T-helper 17 cell (primary cell): Measurements from ENCODE around the gene CFAP299. TPM values are rescaled to one million over a fixed set of nuclear protein-coding genes. Genes with fewer than 3 reads are reported as not detected.

Source experiments
- ATAC-seq: fragments of 150-1000 bp; cut with Tn5 transposase; 2 replicates; pipeline ENCODE4 v1.10.0; 2021; ENCODE audit warnings: mild to moderate bottlenecking, moderate library complexity
- DNase-seq, 3 donors: peaks; one replicate each; pipeline versions ENCODE4 v3.0.0 to v3.0.0-alpha.2; 2020 to 2021
- H3K9me3 ChIP-seq: one replicate; pipeline ENCODE4 v1.7.0; 2013; ENCODE audit warnings: low read length, mild to moderate bottlenecking; ENCODE audit not compliant: control insufficient read depth, poor library complexity, severe bottlenecking
- H3K27ac Mint-ChIP-seq: one replicate; pipeline ENCODE4 v1.8.0; 2022; ENCODE audit warnings: mild to moderate bottlenecking, moderate library complexity, mixed read lengths
- H3K27me3 Mint-ChIP-seq: one replicate; pipeline ENCODE4 v1.8.0; 2022; ENCODE audit warnings: mixed read lengths
- H3K36me3 Mint-ChIP-seq: one replicate; pipeline ENCODE4 v1.8.0; 2022; ENCODE audit warnings: low read depth, mixed read lengths
- H3K4me1 Mint-ChIP-seq: one replicate; pipeline ENCODE4 v1.8.0; 2022; ENCODE audit warnings: mild to moderate bottlenecking, mixed read lengths
- H3K4me3 Mint-ChIP-seq: one replicate; pipeline ENCODE4 v1.8.0; 2022; ENCODE audit warnings: mild to moderate bottlenecking, moderate library complexity, mixed read lengths
- total RNA-seq, 4 donors: library from RNA in 2 of 4; stranded (reverse) in 2 of 4; gene quantifications; one replicate each; pipeline ENCODE4 v1.2.3 and lab custom pipeline; 2022 to 2026

The CFAP299 gene
- total RNA-seq, 2 donors from 2014 or later = not detected

DNA sequence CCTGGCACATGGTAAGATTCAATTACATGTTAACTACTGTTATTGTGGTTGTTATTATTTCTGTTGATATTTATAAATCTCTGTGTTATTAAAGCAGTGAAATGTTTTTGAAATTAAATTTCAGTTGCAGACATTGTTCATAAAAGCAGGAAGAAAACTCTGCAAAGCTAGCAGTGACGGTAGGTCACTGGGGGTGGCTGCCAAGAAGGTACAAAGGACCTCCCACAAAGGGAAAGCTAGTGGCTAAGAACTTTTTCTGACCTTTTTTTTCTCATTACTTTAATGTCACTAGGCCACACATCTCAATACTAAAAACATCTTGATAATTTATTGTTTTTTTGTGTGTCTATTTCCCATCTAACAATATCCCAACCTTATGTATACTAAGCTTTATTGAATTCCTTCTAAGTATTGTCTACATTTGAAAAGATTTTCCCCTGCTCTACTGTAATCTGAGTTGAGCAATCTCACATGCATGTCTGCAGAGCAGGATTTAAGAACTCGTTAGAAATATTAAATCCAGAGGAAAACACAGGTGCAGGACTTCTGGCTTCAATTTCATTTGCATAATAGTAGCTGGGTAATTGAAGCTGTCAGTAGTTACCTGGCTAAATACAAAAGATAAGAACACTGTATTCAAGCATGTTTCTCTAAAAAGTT lies 197.3 kb downstream of the CFAP299 start:
- Mint-ChIP-seq H3K27ac (no peak overlapping the region), H3K4me1 (peaks cover 6% of the 10 kb centered on the region), H3K4me3 (no peak overlapping the region), H3K27me3 (peaks cover 16% of the 10 kb centered on the region), H3K36me3 (peaks cover 2% of the 10 kb centered on the region)
- DNase-seq = no peak
- no peaks in the 10 kb centered on the region for H3K9me3 ChIP-seq
- ATAC-seq = no peak

- no peak overlapping the region for H3K27ac Mint-ChIP-seq
- no peak overlapping the region for H3K4me3 Mint-ChIP-seq
- ATAC-seq (no peak), DNase-seq (no peak)
- H3K9me3 ChIP-seq = no peaks in the 10 kb centered on the region
- H3K27me3 Mint-ChIP-seq = peaks cover 12% of the 10 kb centered on the region
- H3K4me1 Mint-ChIP-seq = peaks cover 14% of the 10 kb centered on the region
- peaks cover 2% of the 10 kb centered on the region for H3K36me3 Mint-ChIP-seq
Observed at GRCh38 chr4:80535551-80535950, 200.0 kb downstream of the CFAP299 start.

- no peak for DNase-seq
- peaks cover 17% of the 10 kb centered on the region for H3K27me3 Mint-ChIP-seq
- H3K36me3 Mint-ChIP-seq = peaks cover 5% of the 10 kb centered on the region
- H3K9me3 ChIP-seq = no peaks in the 10 kb centered on the region
- no peak overlapping the region for H3K27ac Mint-ChIP-seq
- H3K4me1 Mint-ChIP-seq = peaks cover 14% of the 10 kb centered on the region
- ATAC-seq = no peak
- no peak overlapping the region for H3K4me3 Mint-ChIP-seq
Observed at GRCh38 chr4:80538276-80538926, 202.9 kb downstream of the CFAP299 start.

DNA sequence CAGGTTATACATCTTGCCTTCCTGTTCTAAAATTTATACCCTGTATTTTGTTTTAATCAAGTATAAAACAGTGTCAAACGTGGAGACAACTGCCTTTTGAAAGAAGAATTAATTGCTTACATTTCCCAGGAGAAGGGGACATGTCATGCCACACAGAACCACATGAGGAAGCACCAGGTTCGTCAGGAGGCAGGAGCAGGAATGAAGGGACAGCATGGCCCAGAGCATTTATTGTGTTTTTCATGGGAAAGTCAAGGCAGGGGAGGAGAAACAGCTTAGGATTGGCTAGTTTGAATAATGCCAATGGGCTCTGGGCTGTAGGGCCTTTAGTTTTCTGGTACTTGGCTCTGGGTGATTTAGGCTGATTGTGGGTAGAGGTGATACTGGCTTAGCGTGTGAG lies 203.7 kb downstream of the CFAP299 start:
- ATAC-seq = no peak
- Mint-ChIP-seq H3K4me3 (no peak overlapping the region), H3K4me1 (peaks cover 14% of the 10 kb centered on the region), H3K27ac (no peak overlapping the region), H3K36me3 (peaks cover 5% of the 10 kb centered on the region), H3K27me3 (peaks cover 22% of the 10 kb centered on the region)
- no peak for DNase-seq
- H3K9me3 ChIP-seq = no peaks in the 10 kb centered on the region

- DNase-seq = no peak
- Mint-ChIP-seq H3K27me3 (peaks cover 22% of the 10 kb centered on the region), H3K27ac (peak overlapping the region; percentile 37), H3K4me1 (peaks cover 14% of the 10 kb centered on the region), H3K36me3 (peaks cover 7% of the 10 kb centered on the region), H3K4me3 (no peak overlapping the region)
- no peaks in the 10 kb centered on the region for H3K9me3 ChIP-seq
- no peak for ATAC-seq
Observed at GRCh38 chr4:80540349-80540748, 204.8 kb downstream of the CFAP299 start.

- H3K4me1 Mint-ChIP-seq = peaks cover 14% of the 10 kb centered on the region
- ATAC-seq (peak; percentile 76), DNase-seq (no peak)
- peaks cover 7% of the 10 kb centered on the region for H3K36me3 Mint-ChIP-seq
- H3K27me3 Mint-ChIP-seq = peaks cover 22% of the 10 kb centered on the region
- H3K9me3 ChIP-seq = no peaks in the 10 kb centered on the region
- H3K4me3 Mint-ChIP-seq = peak overlapping the region; percentile 41
- H3K27ac Mint-ChIP-seq = peak overlapping the region; percentile 37
Observed at GRCh38 chr4:80540785-80541469, 205.4 kb downstream of the CFAP299 start.

GRCh38 chr4:80542747-80543146 lies 207.2 kb downstream of the CFAP299 start:
- peaks cover 14% of the 10 kb centered on the region for H3K4me1 Mint-ChIP-seq
- no peak overlapping the region for H3K4me3 Mint-ChIP-seq
- H3K36me3 Mint-ChIP-seq = peaks cover 5% of the 10 kb centered on the region
- DNase-seq (no peak), ATAC-seq (no peak)
- H3K27me3 Mint-ChIP-seq = peaks cover 13% of the 10 kb centered on the region
- H3K9me3 ChIP-seq = no peaks in the 10 kb centered on the region
- H3K27ac Mint-ChIP-seq = no peak overlapping the region

GRCh38 chr4:80560337-80560736 lies 224.8 kb downstream of the CFAP299 start:
- no peaks in the 10 kb centered on the region for H3K36me3 Mint-ChIP-seq
- H3K9me3 ChIP-seq = no peaks in the 10 kb centered on the region
- H3K27me3 Mint-ChIP-seq = peaks cover 5% of the 10 kb centered on the region
- H3K4me3 Mint-ChIP-seq = no peak overlapping the region
- ATAC-seq (no peak), DNase-seq (no peak)
- no peaks in the 10 kb centered on the region for H3K4me1 Mint-ChIP-seq
- H3K27ac Mint-ChIP-seq = no peak overlapping the region

DNA sequence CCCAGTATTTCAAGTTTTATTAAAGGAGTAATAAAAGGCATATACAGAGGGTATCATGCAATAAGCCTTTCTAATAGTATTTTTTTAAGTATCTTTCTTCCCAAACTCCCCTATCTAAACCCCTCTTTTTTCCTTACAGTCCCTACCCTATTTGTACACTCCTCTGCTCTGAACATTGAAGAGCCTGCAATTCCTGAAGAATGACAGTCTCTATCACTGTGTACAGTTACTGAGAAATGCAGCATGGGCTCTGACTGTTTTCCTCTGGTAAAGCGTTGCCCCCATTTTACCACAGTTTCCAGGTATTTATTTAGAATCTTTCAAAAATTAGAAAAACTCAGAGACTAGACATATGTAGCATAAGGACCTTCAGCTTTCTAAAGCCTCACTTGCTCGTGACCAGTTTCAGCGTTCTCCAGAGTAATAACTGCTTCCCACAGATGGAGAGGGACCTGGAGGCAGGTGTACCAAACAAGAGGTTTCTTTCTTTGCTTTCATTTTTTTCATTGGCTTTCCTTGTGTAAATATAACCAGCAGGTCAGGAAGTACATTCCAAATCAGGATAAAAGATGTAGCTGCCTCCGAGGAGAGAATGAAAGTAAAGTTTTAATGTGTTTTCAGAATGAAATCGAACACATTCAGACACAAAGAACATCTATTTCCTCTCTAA lies 230.8 kb downstream of the CFAP299 start:
- Mint-ChIP-seq H3K4me1 (peaks cover 6% of the 10 kb centered on the region), H3K36me3 (no peaks in the 10 kb centered on the region), H3K27me3 (no peaks in the 10 kb centered on the region), H3K27ac (no peak overlapping the region), H3K4me3 (no peak overlapping the region)
- H3K9me3 ChIP-seq = no peaks in the 10 kb centered on the region
- ATAC-seq (no peak), DNase-seq (no peak)

- Mint-ChIP-seq H3K27me3 (no peaks in the 10 kb centered on the region), H3K4me3 (no peak overlapping the region), H3K27ac (no peak overlapping the region), H3K36me3 (no peaks in the 10 kb centered on the region), H3K4me1 (peaks cover 6% of the 10 kb centered on the region)
- ATAC-seq (no peak), DNase-seq (no peak)
- H3K9me3 ChIP-seq = no peaks in the 10 kb centered on the region
Observed at GRCh38 chr4:80568891-80569290, 233.4 kb downstream of the CFAP299 start.

DNA sequence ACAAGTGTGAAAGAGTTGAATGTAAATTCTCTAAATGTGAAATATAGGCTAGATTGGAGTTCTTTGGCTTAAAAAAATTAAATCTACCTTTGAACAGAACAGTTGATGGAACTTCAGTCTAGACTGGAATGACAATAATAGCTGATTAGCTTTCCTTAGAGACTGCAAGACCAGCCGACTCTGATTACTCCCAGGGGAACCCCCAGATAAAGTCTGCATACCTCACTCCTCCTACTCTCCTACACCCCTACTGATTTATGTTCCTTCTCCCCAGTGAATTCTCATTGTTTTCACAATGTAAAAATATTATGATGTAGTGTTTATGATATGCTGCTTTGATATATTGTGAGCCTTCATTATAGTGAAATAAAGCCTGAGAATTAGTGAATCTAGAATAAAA lies 241.3 kb downstream of the CFAP299 start:
- no peaks in the 10 kb centered on the region for H3K27me3 Mint-ChIP-seq
- ATAC-seq (no peak), DNase-seq (no peak)
- no peak overlapping the region for H3K4me3 Mint-ChIP-seq
- H3K4me1 Mint-ChIP-seq = peaks cover 14% of the 10 kb centered on the region
- H3K36me3 Mint-ChIP-seq = peaks cover 3% of the 10 kb centered on the region
- H3K27ac Mint-ChIP-seq = no peak overlapping the region
- H3K9me3 ChIP-seq = no peaks in the 10 kb centered on the region

DNA sequence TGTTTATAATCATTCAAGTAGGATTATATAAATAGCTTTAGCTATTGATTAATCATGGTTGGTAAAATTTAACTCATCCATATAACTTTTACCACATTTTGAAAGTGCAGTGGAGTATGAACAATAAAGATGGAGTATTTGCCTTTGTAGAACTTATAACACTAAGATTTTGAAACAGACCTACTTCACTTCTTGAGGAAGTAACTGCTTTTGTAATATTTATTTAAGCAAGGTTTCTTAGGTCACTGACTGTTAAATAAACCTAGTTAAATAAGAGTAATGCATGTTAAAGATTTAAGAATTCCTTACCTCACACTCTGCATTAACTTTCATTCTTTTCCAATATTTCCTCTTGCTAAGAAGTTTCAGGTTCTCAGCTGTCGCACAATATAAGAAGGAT lies 242.5 kb downstream of the CFAP299 start:
- Mint-ChIP-seq H3K36me3 (peaks cover 3% of the 10 kb centered on the region), H3K4me1 (peaks cover 18% of the 10 kb centered on the region), H3K27me3 (no peaks in the 10 kb centered on the region), H3K27ac (no peak overlapping the region), H3K4me3 (no peak overlapping the region)
- no peak for DNase-seq
- no peak for ATAC-seq
- no peaks in the 10 kb centered on the region for H3K9me3 ChIP-seq

DNA sequence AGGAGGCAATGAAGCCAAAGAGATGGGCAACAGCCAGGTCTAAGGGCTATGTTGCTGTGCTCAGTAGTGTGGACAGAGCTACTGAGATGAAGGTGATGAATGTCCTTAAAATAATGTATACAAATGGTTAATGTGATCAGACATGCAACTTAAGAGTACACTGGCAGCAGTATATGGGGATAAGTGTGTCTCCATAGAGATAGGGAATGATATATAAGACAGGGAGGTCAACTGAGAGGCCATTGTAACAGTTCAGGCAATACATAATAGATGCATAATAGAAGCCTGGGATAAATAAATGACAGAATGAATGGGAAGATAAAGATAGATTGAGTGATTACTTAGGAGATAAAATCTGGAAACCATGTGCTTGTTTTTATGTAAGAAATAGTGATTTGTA lies 250.0 kb downstream of the CFAP299 start:
- Mint-ChIP-seq H3K27me3 (no peaks in the 10 kb centered on the region), H3K4me1 (peaks cover 12% of the 10 kb centered on the region), H3K36me3 (no peaks in the 10 kb centered on the region), H3K4me3 (no peak overlapping the region), H3K27ac (no peak overlapping the region)
- no peak for ATAC-seq
- no peaks in the 10 kb centered on the region for H3K9me3 ChIP-seq
- no peak for DNase-seq
